Measurements from ENCODE around the gene EEFSEC. TPM values are rescaled to one million over a fixed set of nuclear protein-coding genes. Genes with fewer than 3 reads are reported as not detected.

Gene EEFSEC
- total RNA-seq, 1 experiment from 2014 or later, result 14.0 TPM

DNA sequence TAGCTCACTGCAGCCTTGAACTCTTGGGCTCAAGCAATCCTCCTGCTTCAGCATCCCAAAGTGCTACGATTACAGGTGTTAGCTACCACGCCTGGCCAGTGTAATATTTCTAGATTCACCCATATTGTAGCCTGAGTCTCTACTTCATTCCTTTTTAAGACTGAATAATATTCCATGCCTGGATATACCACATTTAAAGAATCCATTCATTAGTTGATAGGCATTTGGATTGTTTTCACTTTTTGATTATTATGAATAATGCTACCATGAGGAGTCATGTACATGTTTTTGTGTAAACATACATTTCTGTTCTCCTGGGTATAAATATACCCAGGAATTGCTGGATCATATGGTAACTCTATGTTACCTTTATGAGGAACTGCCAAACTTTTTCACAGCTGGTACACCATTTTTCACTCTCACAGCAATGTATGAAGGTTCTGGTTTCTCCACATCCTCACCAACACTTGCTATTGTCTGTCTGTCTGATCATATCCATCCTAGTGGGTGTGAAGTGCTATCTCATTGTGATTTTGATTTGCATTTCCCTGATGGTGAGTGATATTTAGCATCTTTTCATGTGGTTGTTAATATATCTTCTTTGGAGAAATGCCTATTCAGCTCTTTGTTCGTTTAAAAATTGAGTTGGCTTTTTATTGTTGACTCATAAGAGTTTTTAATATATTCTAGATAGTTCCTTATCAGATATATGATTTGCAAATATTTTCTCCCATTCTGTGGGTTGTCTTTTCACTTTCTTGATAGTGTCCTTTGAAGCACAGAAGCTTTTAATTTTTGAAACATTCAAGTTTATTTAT lies 32.6 kb downstream of the EEFSEC start:
- H3K27me3 ChIP-seq (replicated peaks; ENCODE audit: control insufficient read depth, insufficient read depth, low read length), result no peaks in the 10 kb centered on the region
- Mint-ChIP-seq H3K36me3 (ENCODE audit: insufficient read depth, unreplicated experiment) (no peaks in the 10 kb centered on the region), H3K27ac (ENCODE audit: unreplicated experiment) (no peak overlapping the region), H3K4me3 (ENCODE audit: unreplicated experiment) (no peak overlapping the region), H3K27me3 (ENCODE audit: insufficient read depth, unreplicated experiment) (no peaks in the 10 kb centered on the region), H3K4me1 (ENCODE audit: low read depth, unreplicated experiment) (no peaks in the 10 kb centered on the region), H3K9me3 (ENCODE audit: unreplicated experiment) (no peaks in the 10 kb centered on the region)
- intact Hi-C loops (cut with micrococcal nuclease; ENCODE audit: unreplicated experiment), result no loop called here
- TF ChIP-seq, protein P1, sequence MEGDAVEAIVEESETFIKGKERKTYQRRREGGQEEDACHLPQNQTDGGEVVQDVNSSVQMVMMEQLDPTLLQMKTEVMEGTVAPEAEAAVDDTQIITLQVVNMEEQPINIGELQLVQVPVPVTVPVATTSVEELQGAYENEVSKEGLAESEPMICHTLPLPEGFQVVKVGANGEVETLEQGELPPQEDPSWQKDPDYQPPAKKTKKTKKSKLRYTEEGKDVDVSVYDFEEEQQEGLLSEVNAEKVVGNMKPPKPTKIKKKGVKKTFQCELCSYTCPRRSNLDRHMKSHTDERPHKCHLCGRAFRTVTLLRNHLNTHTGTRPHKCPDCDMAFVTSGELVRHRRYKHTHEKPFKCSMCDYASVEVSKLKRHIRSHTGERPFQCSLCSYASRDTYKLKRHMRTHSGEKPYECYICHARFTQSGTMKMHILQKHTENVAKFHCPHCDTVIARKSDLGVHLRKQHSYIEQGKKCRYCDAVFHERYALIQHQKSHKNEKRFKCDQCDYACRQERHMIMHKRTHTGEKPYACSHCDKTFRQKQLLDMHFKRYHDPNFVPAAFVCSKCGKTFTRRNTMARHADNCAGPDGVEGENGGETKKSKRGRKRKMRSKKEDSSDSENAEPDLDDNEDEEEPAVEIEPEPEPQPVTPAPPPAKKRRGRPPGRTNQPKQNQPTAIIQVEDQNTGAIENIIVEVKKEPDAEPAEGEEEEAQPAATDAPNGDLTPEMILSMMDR (IDR thresholded peaks at IDR 0.05; ENCODE audit: insufficient read depth in 1 of 2, low read depth in 1 of 2, low read length in 1 of 2, severe bottlenecking in 1 of 2, unreplicated experiment in 1 of 2), result no peak
- no peak for DNase-seq
- H3K4me3 ChIP-seq (ENCODE audit: low read depth, low read length), result no peak overlapping the region
- H3K36me3 ChIP-seq (ENCODE audit: control insufficient read depth, insufficient read depth, low read length), result no peaks in the 10 kb centered on the region
- no TSS peak for BruUV-seq (replicated peaks)
- CTCF ChIA-PET, result no interaction called here
- H3K4me1 ChIP-seq, result no peaks in the 10 kb centered on the region
- POLR2A ChIA-PET, result no interaction called here
- H3K9me3 ChIP-seq, result no peaks in the 10 kb centered on the region

DNA sequence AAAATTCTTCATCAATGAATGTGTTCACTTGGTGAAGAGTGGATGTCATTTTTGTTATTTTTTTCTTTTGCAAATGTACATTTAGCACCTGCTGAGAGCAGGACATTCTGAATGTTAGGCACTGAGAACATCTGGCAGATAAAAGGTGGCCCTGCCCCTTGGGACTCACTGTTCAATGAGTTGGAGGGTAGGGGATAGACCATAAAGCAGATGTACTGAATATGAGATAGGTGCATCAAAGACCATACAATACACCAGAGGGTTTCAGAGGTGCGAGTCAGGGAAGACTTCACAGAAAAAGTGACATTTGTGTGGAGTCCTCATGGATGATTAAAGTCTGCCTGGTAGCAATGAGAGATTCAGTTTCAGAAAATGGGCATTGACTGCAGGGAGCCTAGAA lies 34.2 kb downstream of the EEFSEC start:
- Histone ChIP-seq H3K27me3 (replicated peaks; ENCODE audit: control insufficient read depth, insufficient read depth, low read length) (no peaks in the 10 kb centered on the region), H3K4me1 (no peaks in the 10 kb centered on the region), H3K36me3 (ENCODE audit: control insufficient read depth, insufficient read depth, low read length) (no peaks in the 10 kb centered on the region), H3K4me3 (ENCODE audit: low read depth, low read length) (no peak overlapping the region), H3K9me3 (no peaks in the 10 kb centered on the region)
- H3K4me3 Mint-ChIP-seq (ENCODE audit: unreplicated experiment), result no peak overlapping the region
- no peaks in the 10 kb centered on the region for H3K36me3 Mint-ChIP-seq (ENCODE audit: insufficient read depth, unreplicated experiment)
- DNase-seq, result no peak
- no peak overlapping the region for H3K27ac Mint-ChIP-seq (ENCODE audit: unreplicated experiment)
- H3K27me3 Mint-ChIP-seq (ENCODE audit: insufficient read depth, unreplicated experiment), result no peaks in the 10 kb centered on the region
- BruUV-seq (replicated peaks), result no TSS peak
- TF ChIP-seq, protein P1 (IDR thresholded peaks at IDR 0.05; ENCODE audit: insufficient read depth in 1 of 2, low read depth in 1 of 2, low read length in 1 of 2, severe bottlenecking in 1 of 2, unreplicated experiment in 1 of 2), result no peak
- intact Hi-C loops (cut with micrococcal nuclease; ENCODE audit: unreplicated experiment), result no loop called here
- no peaks in the 10 kb centered on the region for H3K4me1 Mint-ChIP-seq (ENCODE audit: low read depth, unreplicated experiment)
- H3K9me3 Mint-ChIP-seq (ENCODE audit: unreplicated experiment), result no peaks in the 10 kb centered on the region
- ChIA-PET CTCF (interaction anchor here (0.6 kb wide), 1 partner anchor 498 kb away, joined by 3 read pairs; no protein-coding TSS in a partner anchor), POLR2A (no interaction called here)

DNA sequence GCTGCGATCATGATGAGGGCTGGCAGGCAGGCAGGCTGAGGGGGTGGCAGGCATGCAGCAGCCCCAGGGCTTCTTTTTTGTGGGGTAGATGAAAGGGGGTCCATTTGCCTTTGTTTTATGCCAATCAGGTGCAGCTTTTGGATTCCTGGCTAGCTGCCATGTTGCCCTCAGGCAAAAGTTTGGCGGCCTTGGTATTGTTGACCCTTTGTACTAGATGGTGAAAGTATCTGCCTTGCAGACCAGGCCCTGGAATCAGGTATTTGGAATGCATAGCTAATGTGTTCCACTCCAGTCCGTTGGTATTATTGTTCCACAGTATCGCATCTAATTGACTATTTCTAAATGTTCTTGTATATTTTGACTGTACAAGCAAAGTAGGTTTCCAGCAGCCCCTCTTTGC lies 35.0 kb downstream of the EEFSEC start:
- no peaks in the 10 kb centered on the region for H3K27me3 ChIP-seq (replicated peaks; ENCODE audit: control insufficient read depth, insufficient read depth, low read length)
- no peaks in the 10 kb centered on the region for H3K36me3 ChIP-seq (ENCODE audit: control insufficient read depth, insufficient read depth, low read length)
- no peaks in the 10 kb centered on the region for H3K27me3 Mint-ChIP-seq (ENCODE audit: insufficient read depth, unreplicated experiment)
- TF ChIP-seq, protein P1 (IDR thresholded peaks at IDR 0.05; ENCODE audit: insufficient read depth in 1 of 2, low read depth in 1 of 2, low read length in 1 of 2, severe bottlenecking in 1 of 2, unreplicated experiment in 1 of 2), result no peak
- no peaks in the 10 kb centered on the region for H3K4me1 ChIP-seq
- ChIA-PET POLR2A (no interaction called here), CTCF (interaction anchor here (0.6 kb wide), 1 partner anchor 497 kb away, joined by 3 read pairs; no protein-coding TSS in a partner anchor)
- intact Hi-C loops (cut with micrococcal nuclease; ENCODE audit: unreplicated experiment), result no loop called here
- H3K9me3 ChIP-seq, result no peaks in the 10 kb centered on the region
- no TSS peak for BruUV-seq (replicated peaks)
- DNase-seq, result no peak
- H3K4me3 Mint-ChIP-seq (ENCODE audit: unreplicated experiment), result no peak overlapping the region
- H3K4me3 ChIP-seq (ENCODE audit: low read depth, low read length), result no peak overlapping the region
- no peaks in the 10 kb centered on the region for H3K9me3 Mint-ChIP-seq (ENCODE audit: unreplicated experiment)
- no peaks in the 10 kb centered on the region for H3K36me3 Mint-ChIP-seq (ENCODE audit: insufficient read depth, unreplicated experiment)
- H3K4me1 Mint-ChIP-seq (ENCODE audit: low read depth, unreplicated experiment), result no peaks in the 10 kb centered on the region
- no peak overlapping the region for H3K27ac Mint-ChIP-seq (ENCODE audit: unreplicated experiment)
